NCI-H2029 (cell line): Measurements from ENCODE around the gene KRT33A.
"Not testable (repeated sequence)": the region's sequence is repeated elsewhere in the genome, so short reads cannot be mapped to it uniquely, and the experiment has no call there.

Source experiments
- DNase-seq: peaks from one replicate; lab custom pipeline; 2025; lab: John Stamatoyannopoulos, UW

KRT33A gene

GRCh38 chr17:41363881-41364280 is 13.3 kb upstream of the KRT33A start:
- no peak for DNase-seq

DNA sequence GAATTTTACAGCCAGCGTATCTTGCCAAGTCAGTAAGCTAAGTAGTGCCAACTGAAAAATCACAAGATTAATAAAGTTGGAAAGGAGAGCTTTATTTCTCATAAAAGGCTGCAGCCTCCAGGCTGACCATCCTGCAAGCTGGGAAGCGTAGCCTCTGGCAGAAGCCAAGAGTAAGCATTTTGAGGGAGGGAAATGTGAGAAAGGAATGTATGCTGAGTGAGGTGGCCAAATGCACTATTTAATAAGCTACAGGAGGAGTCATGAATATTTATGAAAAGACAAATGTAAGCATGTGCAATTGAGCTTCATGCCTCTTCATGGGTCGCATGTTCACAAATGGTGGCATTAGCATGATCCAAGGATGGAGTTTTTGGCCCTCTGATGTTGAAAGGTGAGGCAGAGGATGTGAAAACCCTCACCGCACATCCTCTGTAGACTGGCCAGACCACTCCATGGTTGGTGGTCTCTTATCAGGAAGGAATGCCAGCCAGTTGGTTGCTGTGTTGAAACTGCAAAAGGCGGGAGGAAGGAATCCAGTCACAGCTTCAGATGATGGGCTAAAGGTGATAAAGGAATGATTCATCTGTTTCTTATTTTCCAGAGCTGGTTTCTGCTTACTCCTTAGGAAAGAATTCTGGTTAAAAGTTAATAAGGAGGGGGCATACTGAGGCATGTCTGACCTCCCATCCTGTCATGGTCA is 9.8 kb upstream of the KRT33A start:
- no peak for DNase-seq

DNA sequence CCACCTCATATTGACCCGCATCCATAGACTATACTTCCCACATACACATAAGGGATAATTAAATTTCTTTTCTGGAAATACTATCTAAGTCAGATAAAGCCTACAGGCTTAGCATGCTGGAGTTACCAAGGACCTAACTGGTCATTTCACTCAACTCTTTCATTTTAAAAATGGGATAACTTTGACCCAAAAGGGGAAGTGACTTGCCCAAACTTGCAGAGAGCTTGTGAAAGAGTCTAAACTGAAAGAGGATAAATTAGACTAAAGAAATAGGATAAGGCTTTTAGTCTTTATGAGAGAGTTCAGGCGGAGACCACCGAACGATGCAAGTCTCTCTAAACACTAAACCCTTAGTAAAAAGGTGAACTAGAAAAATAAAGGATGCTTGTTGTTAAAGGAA is 3.9 kb upstream of the KRT33A start:
- no peak for DNase-seq

DNA sequence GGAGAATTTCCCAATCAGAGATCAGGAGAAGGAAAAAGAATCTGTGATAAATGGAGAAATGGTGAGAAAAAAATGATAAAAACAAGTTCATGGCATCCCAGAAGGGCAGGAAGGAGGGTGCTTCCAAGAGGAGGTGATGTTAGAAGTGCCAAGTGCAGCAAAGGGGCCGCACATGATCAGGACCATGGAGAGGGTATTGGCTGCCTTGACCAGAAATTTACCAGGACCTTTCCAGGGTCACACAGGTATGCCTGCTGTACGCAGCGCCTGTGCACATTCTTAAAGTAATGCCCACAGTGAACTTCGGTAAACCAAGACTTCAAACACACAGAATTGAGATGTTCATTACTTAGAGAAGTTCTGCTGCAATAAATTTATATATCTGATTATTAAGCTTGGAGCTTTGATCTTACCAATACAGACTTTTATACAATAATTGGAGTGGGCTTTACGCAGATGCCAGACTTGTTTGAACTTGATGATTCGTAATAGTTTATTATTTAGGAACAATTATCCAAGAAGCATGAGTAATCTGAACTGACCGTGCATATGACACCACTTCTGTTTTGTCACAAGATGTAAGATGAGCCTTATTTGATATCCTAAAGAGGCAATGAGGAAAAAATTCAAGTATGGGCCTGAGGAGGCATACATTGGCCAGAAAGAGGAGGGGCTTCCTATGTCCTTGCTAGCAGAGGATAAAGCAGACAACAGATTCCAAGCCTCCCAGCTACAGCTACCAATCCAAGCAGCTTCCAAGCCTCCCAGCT is 2.2 kb upstream of the KRT33A start:
- DNase-seq, result no peak

- no peak for DNase-seq
Observed at GRCh38 chr17:41351177-41351576, 549 bp upstream of the KRT33A start.

GRCh38 chr17:41347869-41348760 is 2.5 kb downstream of the KRT33A start:
- no peak for DNase-seq

DNA sequence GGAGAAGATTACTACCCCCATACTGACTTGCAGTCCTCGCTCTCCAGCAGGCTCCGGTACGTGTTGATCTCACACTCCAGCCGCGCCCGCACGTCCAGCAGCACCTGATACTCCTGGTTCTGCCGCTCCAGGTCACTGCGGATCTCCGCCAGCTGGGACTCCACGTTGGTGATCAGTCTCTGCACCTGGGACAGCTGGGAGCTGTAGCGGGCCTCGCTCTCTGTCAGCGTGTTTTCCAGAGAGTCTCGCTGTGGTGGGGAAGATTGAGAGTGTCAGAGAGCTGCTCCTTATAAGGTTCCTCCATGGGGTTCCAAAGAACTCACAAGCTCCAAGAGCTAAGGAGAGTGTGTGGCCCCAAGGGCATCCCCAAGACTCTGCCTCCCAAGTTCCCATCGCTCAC is 4.2 kb downstream of the KRT33A start:
- DNase-seq, result not testable (repeated sequence)

DNA sequence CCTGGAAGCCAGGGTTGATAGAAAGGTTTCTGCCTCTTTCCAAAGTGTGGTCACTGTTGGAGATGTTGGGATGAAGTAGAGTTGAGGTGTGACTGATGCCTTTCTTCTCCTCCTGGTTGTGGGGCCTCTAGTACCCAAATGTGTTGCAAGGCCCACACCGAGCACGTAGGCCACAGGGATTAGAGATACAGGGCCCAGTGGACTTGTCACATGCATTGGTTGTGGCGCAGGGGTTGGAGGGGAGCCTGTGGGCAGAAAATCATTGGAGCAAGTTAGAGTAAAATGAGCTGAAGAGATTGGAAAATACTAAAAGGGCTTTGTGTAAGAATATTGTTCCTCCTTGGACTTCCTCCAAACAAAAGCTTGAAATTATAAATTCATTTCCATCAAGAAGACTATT is 4.6 kb downstream of the KRT33A start:
- DNase-seq, result no peak

DNA sequence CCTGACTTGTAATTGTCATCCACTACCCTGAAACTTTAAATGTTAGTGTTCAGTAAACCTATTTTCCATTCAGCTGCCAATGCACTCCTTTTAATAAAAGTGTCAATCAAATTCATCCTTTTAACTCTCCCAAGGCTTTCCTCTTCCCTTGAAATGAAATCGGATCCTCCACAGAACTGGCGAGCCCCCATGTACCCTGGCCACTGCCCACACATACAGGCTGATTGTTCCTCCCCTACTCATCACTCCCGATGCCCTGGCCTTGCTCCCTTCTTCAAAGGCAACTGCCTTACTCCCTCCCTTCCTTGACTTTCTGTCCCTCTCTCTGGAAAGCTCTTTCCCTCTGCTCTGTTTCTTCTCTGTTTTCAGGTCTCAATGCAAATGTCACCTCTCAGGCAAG is 7.6 kb downstream of the KRT33A start:
- no peak for DNase-seq

DNA sequence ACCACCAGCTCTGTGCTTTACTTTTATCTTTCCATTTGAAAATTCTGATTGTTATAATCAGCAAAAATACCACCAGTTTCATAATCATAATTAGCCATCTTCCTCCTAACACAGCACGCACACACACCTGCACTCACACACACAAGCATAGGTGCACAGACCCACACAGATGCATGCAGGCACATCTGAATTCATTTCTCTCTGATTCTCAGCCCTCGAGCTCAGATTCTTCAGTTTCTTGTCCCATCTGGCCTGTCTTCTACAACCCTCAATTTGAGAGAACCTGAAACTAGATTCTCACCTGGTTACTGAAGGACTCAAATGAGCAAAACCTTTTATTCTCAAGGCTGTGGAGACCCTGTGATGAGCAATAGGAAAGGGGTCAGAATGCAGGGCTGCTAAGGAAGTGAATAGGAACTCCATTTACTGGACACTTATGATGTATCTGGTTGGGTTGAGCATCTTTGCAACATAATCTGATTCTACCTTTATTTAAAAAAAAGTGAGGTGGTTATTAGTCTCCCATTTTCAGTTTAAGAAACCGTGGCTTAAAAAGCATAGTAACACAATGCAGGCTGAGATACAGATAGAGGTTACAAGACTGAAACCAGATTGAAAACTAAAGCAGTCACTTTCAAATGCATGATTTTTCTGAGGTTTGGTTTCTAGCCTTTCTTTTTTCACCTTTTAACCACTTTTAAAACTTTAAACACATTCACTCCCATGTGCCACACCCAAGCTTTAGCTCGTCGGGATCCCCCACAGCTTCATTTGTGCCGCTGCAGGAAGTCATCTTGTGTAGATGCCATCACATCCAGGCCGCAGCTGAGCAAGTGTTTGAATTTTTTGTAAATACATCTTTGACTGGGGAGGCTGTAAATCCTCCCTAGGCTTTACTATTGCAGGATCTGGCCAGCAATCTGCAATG is 9.4 kb downstream of the KRT33A start:
- no peak for DNase-seq

DNA sequence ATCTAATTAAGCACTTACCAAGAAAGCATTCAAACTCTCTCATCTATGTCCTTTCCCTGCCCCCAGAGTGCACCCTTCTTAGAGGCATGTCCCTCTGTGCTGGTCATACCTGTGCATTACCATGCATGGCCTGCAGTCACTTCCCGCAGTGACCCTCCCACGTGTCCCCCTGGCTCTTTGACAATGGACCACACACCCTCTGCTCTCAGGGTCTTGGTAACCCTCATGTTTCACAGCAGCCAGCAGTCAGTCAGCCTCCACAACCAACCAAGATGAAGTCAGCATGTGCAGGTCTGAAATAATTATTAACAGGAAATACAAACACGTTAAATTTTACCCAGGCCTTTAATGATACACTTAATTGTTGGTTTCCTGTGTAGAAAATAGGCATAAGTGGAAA is 10.1 kb downstream of the KRT33A start:
- no peak for DNase-seq

GRCh38 chr17:41339571-41340172 is 11.0 kb downstream of the KRT33A start:
- no peak for DNase-seq

DNA sequence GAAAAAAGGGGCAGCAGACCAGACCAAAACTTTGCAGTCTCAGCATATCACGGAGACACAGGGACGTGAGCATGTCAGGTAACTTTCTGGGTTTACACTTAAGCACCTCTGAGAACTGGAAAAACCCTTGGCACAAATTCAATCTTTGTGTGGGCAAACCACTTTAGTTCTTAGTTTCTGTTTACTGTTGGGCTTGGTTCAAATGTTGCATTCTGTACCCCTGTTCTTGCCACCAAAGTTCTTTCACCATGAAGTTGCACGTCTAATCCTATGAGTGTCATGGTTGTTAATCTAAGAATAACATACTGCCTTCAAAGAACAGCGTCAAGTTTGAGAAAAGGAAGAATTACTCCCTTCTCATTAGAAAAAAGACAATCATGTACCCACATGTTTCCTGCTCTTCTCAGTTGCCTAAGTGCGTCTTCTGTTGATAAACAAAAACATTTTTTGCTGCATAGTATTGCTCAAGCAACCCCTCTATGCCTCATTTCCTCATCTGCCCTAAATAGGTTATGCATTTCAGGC is 11.6 kb downstream of the KRT33A start:
- no peak for DNase-seq

GRCh38 chr17:41335747-41336146 is 14.9 kb downstream of the KRT33A start:
- no peak for DNase-seq

GRCh38 chr17:41334385-41335305 is 16.0 kb downstream of the KRT33A start:
- DNase-seq, result no peak

- no peak for DNase-seq
Observed at GRCh38 chr17:41333836-41334235, 16.8 kb downstream of the KRT33A start.

DNA sequence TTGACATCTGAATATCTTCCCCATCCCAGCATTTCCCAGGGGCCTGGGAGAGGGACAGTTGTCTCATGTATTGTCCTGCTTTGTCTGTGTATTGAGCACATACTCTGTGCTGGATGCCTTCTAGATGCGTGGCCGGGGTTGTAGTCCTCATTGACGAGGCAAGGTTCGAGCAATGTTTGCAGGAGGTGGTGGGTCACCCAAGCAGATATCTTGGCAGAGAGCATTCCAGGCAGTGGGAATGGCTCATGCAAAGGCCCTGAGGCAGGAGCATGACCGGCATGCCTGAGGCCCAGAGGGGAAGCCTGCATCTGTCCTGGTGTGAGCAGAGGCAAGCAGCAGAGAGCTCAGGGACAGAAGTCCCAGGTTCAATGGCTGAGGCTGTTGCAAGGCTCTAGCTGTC is 17.5 kb downstream of the KRT33A start:
- no peak for DNase-seq

- no peak for DNase-seq
Observed at GRCh38 chr17:41332239-41332638, 18.4 kb downstream of the KRT33A start.

- no peak for DNase-seq
Observed at GRCh38 chr17:41331606-41332005, 19.0 kb downstream of the KRT33A start.
